Dendritic cell treated with granulocyte-macrophage colony-stimulating factor and Interleukin-4, amounts not matched to agents 40 ng/mL and 50 ng/mL, for 4 days (primary cell): ENCODE data around the gene PMPCA.

ENCODE experiments used
- H3K27ac Mint-ChIP-seq: one replicate; pipeline ENCODE4 v1.8.0; 2022; ENCODE audit warnings: mild to moderate bottlenecking, mixed read lengths
- H3K27me3 Mint-ChIP-seq: one replicate; pipeline ENCODE4 v1.8.0; 2022; ENCODE audit warnings: mild to moderate bottlenecking, mixed read lengths
- H3K36me3 Mint-ChIP-seq: one replicate; pipeline ENCODE4 v1.8.0; 2022; ENCODE audit warnings: low read depth, mixed read lengths
- H3K4me1 Mint-ChIP-seq: one replicate; pipeline ENCODE4 v1.8.0; 2022; ENCODE audit warnings: low read depth, mixed read lengths
- H3K4me3 Mint-ChIP-seq: one replicate; pipeline ENCODE4 v1.8.0; 2022; ENCODE audit warnings: mild to moderate bottlenecking, moderate library complexity, mixed read lengths
- H3K9me3 Mint-ChIP-seq: one replicate; pipeline ENCODE4 v1.8.0; 2022; ENCODE audit warnings: mixed read lengths
- intact Hi-C: fragments of 100-400 bp; cut with micrococcal nuclease; formaldehyde crosslinking; loops from one replicate; pipeline ENCODE4 v1.15.0; 2022

PMPCA gene

DNA sequence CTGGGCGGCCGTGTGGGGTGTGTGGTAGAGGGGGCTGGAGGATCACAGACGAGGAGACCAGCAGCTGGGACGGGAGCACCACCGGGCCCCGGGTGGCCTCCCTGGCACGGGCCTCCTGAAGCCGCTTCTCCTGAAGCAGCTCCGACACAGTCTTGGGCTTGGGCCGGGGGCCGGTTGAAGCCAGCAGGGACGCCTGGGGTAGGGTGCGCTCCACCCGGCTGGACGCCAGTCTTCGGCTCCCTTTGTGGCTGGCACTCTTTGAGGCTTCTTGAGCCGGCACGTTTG lies 31.5 kb upstream of the PMPCA start:
- peaks cover 37% of the 10 kb centered on the region for H3K4me1 Mint-ChIP-seq
- H3K9me3 Mint-ChIP-seq, result no peaks in the 10 kb centered on the region
- intact Hi-C loops, result no loop called here
- no peaks in the 10 kb centered on the region for H3K27me3 Mint-ChIP-seq
- H3K4me3 Mint-ChIP-seq, result no peak overlapping the region
- peaks cover 81% of the 10 kb centered on the region for H3K36me3 Mint-ChIP-seq
- peak overlapping the region; percentile 46 for H3K27ac Mint-ChIP-seq

DNA sequence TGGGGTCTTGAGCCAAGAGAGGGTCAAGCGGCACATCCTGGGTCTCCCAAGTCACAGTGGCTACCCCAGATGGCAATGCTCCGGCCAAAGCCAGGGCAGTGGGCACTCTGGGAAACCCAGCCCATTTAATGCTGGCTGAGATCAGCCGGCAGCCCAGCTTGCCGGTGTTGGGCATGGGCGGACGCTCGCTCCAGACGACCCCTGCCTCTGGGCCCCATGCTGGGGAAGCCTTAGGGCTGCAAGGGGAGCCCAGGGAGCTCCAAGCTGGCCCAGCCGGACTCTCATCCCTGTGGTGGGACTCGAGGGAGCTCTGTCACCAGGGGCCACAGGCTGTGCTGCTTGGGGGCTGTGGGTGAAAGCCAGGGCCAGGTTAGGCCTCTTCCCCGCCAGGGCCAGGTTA lies 31.1 kb upstream of the PMPCA start:
- no peak overlapping the region for H3K4me3 Mint-ChIP-seq
- intact Hi-C loops, result no loop called here
- H3K27me3 Mint-ChIP-seq, result no peaks in the 10 kb centered on the region
- peaks cover 32% of the 10 kb centered on the region for H3K4me1 Mint-ChIP-seq
- no peak overlapping the region for H3K27ac Mint-ChIP-seq
- no peaks in the 10 kb centered on the region for H3K9me3 Mint-ChIP-seq
- H3K36me3 Mint-ChIP-seq, result peaks cover 84% of the 10 kb centered on the region

DNA sequence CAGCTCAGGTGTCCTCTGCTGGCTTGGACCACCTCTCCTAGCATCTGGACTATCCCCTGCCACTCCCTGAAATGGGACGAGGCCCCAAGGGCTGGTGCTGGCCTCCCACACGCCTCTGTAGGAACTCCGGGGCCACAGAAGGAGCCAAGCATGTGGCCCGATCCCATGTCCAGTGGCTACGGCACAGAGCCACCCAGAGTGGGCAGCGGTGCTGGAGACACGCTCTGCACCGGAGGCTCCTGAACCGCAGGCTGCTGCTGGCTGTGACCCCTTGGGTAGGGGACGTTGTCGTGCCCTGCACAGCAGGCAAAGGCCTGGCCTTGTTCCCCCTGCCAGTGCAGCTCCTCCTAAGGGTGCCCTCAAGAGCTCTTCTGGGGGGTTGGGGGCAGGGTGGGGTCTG lies 30.6 kb upstream of the PMPCA start:
- no peak overlapping the region for H3K27ac Mint-ChIP-seq
- no peak overlapping the region for H3K4me3 Mint-ChIP-seq
- H3K4me1 Mint-ChIP-seq, result peaks cover 29% of the 10 kb centered on the region
- no peaks in the 10 kb centered on the region for H3K9me3 Mint-ChIP-seq
- no peaks in the 10 kb centered on the region for H3K27me3 Mint-ChIP-seq
- H3K36me3 Mint-ChIP-seq, result peaks cover 84% of the 10 kb centered on the region
- intact Hi-C loops, result no loop called here

DNA sequence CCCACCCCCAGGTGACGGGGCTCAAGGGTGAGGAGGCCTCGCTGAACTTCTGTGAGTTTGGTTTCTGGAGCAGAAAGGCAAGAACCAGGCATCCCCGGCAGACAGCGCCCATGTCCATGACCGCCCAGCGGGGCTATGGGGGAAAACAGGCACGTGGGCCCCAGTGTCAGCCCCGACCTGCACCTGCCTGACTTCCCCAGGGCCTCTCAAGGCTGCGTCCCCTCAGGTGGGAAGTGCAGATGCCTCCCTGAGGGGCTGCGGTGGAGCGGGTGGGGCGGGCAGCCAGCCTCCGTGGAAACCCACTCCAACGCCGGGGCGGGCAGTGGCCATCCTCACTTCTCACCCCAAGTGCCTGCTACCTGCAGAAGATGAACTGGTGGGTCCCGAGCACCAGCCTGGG lies 30.1 kb upstream of the PMPCA start:
- H3K4me1 Mint-ChIP-seq, result peaks cover 29% of the 10 kb centered on the region

DNA sequence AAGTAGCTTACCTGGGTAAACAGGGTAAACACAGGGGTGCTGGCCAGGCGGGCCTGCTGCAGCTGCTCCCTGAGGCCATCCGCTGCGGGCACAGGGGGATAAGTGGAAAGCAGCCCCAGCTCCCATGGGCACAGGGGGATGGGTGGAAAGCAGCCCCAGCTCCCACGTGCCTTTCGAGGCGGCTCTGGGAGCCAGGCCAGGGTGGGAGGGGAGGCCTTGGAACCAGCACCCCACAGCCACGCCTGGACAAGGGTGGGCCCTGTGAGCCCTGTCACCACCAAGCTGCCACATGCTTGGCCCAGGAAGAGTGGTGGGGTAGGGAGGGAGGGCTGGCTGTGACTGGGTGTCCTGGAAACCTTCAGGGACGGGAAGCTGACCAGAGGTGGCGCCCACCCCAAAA lies 29.1 kb upstream of the PMPCA start:
- Mint-ChIP-seq H3K27me3 (no peaks in the 10 kb centered on the region), H3K4me1 (peaks cover 29% of the 10 kb centered on the region), H3K4me3 (no peak overlapping the region), H3K9me3 (no peaks in the 10 kb centered on the region), H3K27ac (no peak overlapping the region), H3K36me3 (peaks cover 85% of the 10 kb centered on the region)
- intact Hi-C loops, result no loop called here

More for the DNA sequence above, 30.1 kb upstream of the PMPCA start:
- Mint-ChIP-seq H3K27ac (no peak overlapping the region), H3K27me3 (no peaks in the 10 kb centered on the region), H3K9me3 (no peaks in the 10 kb centered on the region), H3K4me3 (no peak overlapping the region), H3K36me3 (peaks cover 84% of the 10 kb centered on the region)
- intact Hi-C loops, result no loop called here

DNA sequence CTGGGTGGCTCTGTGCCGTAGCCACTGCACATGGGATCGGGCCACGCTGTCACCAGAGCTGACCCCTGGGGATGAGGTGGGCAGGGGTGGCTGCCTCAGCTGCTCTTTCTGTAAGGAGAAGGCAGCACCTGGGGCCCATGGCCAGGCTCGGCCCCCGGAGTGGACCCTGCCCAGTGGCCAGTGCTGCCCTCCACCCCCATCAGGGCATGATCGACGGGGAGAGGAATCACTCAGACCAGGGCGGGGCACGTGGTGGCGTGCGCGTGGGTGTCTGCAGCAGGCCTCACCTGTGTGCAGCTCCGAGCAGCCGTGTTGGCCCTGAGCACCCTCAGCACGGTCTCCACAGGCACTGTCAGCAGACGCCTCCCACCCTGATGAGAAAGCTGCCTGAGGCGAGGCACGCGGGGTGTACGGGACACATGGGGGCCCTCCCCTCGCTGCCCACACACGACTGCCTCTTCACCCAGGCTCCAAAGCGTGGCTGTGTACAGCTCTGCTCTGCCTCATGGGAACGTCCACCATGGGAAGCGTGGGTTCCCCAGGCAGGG lies 28.4 kb upstream of the PMPCA start:
- H3K27me3 Mint-ChIP-seq, result no peaks in the 10 kb centered on the region

DNA sequence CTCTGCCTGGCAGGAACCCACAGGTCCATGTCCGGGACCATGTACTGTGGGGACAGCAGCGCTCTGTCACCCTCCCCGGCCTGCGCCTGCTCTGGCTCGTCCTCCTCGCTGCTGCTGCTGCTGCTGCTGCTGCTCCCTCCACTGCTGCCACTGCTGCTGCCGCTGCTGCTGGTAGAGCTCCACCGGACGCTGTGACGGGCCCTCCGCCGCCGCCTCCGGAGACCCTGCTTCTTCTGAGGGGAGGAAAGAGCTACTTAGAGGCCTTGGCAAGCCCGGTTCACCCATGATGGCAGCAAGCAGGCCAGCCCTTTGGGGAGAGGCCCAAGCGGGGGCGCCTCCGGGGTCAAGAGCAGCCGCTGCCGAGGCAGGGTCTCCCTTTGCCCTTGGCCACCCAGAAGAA lies 27.0 kb upstream of the PMPCA start:
- H3K27ac Mint-ChIP-seq, result peak overlapping the region; percentile 28
- H3K27me3 Mint-ChIP-seq, result no peaks in the 10 kb centered on the region
- intact Hi-C loops, result no loop called here
- no peaks in the 10 kb centered on the region for H3K9me3 Mint-ChIP-seq
- H3K4me1 Mint-ChIP-seq, result peaks cover 16% of the 10 kb centered on the region
- no peak overlapping the region for H3K4me3 Mint-ChIP-seq
- peaks cover 100% of the 10 kb centered on the region for H3K36me3 Mint-ChIP-seq

More for the DNA sequence above, 28.4 kb upstream of the PMPCA start:
- peaks cover 93% of the 10 kb centered on the region for H3K36me3 Mint-ChIP-seq
- intact Hi-C loops, result no loop called here
- H3K4me3 Mint-ChIP-seq, result no peak overlapping the region
- no peak overlapping the region for H3K27ac Mint-ChIP-seq
- H3K9me3 Mint-ChIP-seq, result no peaks in the 10 kb centered on the region
- peaks cover 22% of the 10 kb centered on the region for H3K4me1 Mint-ChIP-seq

DNA sequence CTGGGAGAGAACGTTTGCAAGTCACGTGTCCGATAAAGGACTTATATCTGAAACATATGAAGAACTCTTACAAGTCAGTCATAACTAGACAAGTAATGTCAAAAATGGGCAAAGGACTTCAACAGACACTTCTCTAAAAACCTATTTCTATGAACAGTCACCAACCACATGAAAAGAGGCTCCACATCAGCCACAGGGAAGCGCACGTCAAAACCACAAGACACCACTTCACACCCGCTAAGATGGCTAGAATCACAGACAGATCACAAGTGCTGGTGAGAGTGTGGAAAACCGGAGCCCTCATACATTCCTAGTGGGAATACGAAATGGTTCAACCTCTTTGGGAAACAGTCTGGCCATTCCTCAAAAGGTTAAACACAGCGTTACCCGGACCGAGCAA lies 25.4 kb upstream of the PMPCA start:
- peaks cover 100% of the 10 kb centered on the region for H3K36me3 Mint-ChIP-seq

DNA sequence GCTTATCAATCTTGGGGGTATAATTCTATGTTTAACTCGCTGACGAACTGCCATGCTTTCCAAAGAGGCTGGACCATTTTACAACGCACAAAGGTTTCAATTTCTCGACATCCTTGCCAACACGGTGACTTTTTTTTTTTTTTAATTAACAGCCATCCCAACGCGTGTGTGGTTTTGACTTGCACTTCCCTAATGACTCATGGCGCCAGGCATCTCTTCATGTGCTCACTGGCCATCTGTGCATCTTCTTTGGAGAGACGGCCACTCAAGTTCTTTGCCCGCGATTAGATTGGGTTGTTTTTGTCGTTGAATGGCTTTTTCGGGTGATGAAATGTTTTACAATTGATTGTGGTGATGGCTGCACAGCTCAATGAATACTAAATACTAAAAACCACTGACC lies 24.4 kb upstream of the PMPCA start:
- Mint-ChIP-seq H3K9me3 (no peaks in the 10 kb centered on the region), H3K36me3 (peaks cover 100% of the 10 kb centered on the region), H3K4me1 (peaks cover 24% of the 10 kb centered on the region), H3K4me3 (peak overlapping the region; percentile 32), H3K27me3 (no peaks in the 10 kb centered on the region), H3K27ac (peak overlapping the region; percentile 39)
- intact Hi-C loops, result no loop called here

More for the DNA sequence above, 25.4 kb upstream of the PMPCA start:
- no peak overlapping the region for H3K4me3 Mint-ChIP-seq
- intact Hi-C loops, result no loop called here
- H3K4me1 Mint-ChIP-seq, result peaks cover 24% of the 10 kb centered on the region
- H3K9me3 Mint-ChIP-seq, result no peaks in the 10 kb centered on the region
- no peak overlapping the region for H3K27ac Mint-ChIP-seq
- H3K27me3 Mint-ChIP-seq, result no peaks in the 10 kb centered on the region

DNA sequence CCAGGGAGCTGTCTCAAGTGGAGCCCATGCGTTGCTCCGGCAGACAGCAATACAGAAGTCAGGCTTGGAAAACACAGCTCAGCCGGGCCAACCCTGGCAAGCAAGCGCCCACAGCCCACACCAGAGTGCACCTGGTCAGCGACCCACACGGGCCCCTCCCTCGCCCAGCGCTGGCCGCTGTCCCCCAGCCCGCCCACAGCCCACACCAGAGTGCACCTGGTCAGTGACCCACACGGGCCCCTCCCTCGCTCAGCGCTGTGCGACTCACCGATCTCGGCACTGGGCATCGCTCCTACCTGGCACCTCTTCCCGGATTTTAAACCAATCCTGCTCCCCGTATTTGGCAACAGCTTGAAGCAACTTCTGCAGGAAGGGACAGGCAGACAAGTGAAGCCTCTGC lies 23.2 kb upstream of the PMPCA start:
- Mint-ChIP-seq H3K9me3 (no peaks in the 10 kb centered on the region), H3K4me1 (peaks cover 24% of the 10 kb centered on the region), H3K27ac (no peak overlapping the region), H3K36me3 (peaks cover 100% of the 10 kb centered on the region), H3K4me3 (no peak overlapping the region), H3K27me3 (no peaks in the 10 kb centered on the region)
- intact Hi-C loops, result no loop called here

DNA sequence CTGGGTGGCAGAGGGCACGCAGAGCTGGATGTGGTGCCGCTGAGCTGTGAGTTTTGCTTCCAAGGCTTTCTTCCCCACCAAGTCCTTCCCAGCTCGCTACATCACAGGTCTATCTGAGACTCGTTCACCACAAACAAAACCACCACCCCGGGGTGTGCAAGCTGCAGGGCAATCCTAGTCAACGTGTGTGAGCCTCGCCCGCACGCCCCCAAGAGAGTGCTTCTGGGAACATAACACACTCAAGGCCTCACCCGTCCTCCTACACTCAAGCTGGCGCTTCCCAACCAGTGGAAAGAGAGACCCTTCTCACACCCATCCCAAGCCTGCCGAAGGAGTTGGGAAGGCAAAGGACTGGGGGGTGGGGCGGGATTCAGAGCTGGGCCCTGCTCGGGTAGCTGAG lies 21.1 kb upstream of the PMPCA start:
- Mint-ChIP-seq H3K9me3 (no peaks in the 10 kb centered on the region), H3K4me1 (peaks cover 24% of the 10 kb centered on the region), H3K4me3 (no peak overlapping the region), H3K36me3 (peaks cover 100% of the 10 kb centered on the region), H3K27me3 (no peaks in the 10 kb centered on the region), H3K27ac (no peak overlapping the region)
- intact Hi-C loops, result no loop called here

DNA sequence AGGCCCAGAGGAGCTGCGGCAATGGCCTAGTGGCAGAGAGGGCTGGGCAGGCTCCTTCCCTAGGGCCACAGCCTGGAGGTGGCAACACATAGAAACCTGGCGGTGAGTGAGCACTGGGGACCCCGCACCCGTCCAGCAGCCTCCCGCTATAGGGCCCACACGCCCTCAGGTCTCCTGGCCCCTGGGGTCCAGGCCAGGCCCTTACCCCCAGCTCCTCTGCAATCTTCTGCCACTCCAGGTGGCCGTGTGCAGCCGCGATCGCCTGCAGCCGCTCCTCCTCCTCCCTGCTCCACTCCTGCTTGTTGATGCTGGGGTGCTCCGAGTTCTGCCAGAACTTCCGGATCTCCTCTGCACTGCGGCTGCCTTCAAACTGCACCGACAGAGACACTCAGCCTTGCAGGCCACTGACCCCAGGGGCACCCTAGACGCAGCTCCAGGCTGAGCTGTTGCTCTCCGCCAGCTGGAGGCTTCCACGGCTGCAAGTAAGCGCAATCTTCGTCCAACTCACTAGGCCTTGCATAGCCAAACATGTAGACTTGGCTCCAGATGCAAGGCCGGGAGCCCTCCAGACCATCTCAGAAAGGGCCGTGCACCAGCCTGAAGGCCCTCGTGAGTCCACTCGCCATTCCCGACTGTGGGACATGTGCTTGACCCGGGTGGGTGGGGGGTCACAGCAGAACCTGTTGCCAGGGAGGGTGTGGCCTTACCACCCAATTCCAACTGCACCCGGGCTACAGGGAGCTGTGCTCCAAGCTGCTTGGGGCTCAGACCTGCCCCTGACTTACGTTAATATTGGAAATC lies 18.5 kb upstream of the PMPCA start:
- Mint-ChIP-seq H3K27ac (no peak overlapping the region), H3K36me3 (peaks cover 100% of the 10 kb centered on the region), H3K27me3 (no peaks in the 10 kb centered on the region), H3K9me3 (no peaks in the 10 kb centered on the region), H3K4me1 (peaks cover 8% of the 10 kb centered on the region), H3K4me3 (no peak overlapping the region)
- intact Hi-C loops, result no loop called here

DNA sequence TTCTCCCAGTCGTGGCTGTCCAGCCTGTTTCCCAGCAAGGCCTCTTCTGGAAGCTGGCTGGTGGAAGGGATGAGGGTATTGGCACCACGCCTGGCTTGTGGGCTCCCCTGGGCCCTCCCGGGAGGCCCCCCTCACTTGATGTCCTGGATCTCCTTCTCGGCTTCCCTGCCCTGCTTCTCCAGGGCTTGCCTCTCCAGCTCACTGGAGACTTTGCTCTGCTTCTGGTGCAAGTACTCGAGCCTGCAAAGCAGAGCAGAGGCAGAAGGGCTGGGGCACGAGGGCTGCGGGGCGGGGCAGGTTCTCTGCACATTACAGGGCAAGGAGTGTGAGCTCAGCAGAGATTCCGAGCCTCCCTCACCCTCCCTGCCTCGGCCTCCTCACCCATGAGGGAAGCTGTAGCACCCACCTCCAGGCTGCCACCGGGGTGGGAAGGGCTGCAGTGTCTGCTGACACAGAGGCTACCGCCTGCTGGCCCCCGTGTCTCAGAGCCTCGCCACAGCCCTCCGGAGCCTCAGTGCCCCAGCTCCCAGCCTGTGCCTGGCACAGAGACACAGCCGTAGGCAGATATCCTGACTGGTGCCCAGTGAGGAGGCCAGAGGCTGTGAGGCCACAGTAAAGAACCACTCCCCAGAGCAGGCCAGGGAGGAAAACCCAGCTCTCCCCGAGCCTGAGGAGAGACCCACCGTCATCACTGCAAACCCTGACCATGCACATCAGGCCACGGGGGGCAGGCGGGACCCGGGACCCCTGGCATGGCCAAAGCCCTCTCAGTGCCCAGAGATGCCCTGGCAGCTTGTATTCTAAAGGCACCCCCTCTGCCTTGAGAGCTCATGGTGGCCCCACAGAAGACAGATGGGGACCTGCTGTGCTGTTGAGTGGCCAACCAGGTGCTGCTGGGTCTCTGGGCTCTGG lies 17.7 kb upstream of the PMPCA start:
- no peak overlapping the region for H3K27ac Mint-ChIP-seq

DNA sequence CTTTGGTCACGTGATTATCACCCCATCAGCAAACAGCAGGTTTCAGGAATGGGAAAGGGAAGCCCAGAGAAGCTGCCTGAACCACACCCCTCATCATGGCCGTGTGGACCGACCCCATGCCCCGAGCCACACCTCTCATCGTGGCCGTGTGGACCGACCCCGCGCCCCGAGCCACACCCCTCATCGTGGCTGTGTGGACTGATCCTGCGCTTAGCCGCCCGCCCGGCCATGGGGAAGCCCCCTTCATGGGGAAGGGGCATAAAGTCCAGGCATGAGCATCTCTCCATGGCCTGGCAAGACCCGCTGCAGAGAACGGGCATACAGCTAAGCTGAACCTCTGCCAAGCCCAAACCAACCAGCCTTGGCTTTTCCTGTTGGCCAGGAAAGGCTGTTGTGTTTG lies 16.9 kb upstream of the PMPCA start:
- Mint-ChIP-seq H3K27ac (no peak overlapping the region), H3K4me3 (no peak overlapping the region), H3K27me3 (no peaks in the 10 kb centered on the region), H3K4me1 (peaks cover 13% of the 10 kb centered on the region), H3K9me3 (no peaks in the 10 kb centered on the region), H3K36me3 (peaks cover 100% of the 10 kb centered on the region)
- intact Hi-C loops, result no loop called here

More for the DNA sequence above, 17.7 kb upstream of the PMPCA start:
- Mint-ChIP-seq H3K27me3 (no peaks in the 10 kb centered on the region), H3K4me3 (no peak overlapping the region), H3K36me3 (peaks cover 100% of the 10 kb centered on the region), H3K9me3 (no peaks in the 10 kb centered on the region), H3K4me1 (peaks cover 8% of the 10 kb centered on the region)
- intact Hi-C loops, result no loop called here
